Measurements from ENCODE around the gene PPT2.

PPT2 gene

GRCh38 chr6:32173051-32173727 lies 19.2 kb downstream of the PPT2 start:
- no peak for TF ChIP-seq CTCF (IDR thresholded peaks at IDR 0.05; ENCODE audit: insufficient read depth, low read length, missing control alignments)
- CTCF ChIA-PET, result interaction anchor here (2.0 to 2.1 kb wide), 2 partner anchors 11 to 125 kb away, joined by 4 to 7 read pairs; no protein-coding TSS in a partner anchor
- H3K4me3 ChIP-seq (ENCODE audit: low read depth, low read length), result no peak overlapping the region
- POLR2A ChIA-PET, result no interaction called here
- no peak for DNase-seq (ENCODE audit: low read depth, low spot score)

- peak overlapping the region; percentile 97 for H3K4me3 ChIP-seq (ENCODE audit: low read depth, low read length)
- no peak for TF ChIP-seq CTCF (IDR thresholded peaks at IDR 0.05; ENCODE audit: insufficient read depth, low read length, missing control alignments)
- DNase-seq (ENCODE audit: low read depth, low spot score), result no peak
- ChIA-PET POLR2A (no interaction called here), CTCF (no interaction called here)
These were observed 20.5 kb downstream of the PPT2 start for GRCh38 chr6:32174416-32174815.

DNA sequence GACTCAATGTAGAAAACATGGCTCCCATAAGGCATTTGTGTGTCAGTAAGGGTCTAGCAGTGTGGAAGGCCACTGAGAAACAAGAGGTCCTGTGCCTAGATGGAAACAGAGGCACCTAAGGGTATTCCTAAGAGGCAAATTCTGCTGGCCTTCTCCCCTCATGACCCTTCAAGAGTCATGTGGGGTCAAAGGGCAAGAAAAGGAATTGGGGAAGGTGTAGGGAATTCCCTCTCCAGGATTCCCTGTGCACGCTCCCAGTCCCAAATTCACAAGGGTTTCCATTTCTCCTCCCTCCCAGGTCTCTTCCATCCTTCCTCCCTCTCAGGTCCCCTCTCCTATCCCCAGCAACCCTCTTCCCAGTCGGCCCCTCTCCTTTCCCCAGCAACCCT lies 21.4 kb downstream of the PPT2 start:
- no peak for TF ChIP-seq CTCF (IDR thresholded peaks at IDR 0.05; ENCODE audit: insufficient read depth, low read length, missing control alignments)
- ChIA-PET POLR2A (no interaction called here), CTCF (no interaction called here)
- H3K4me3 ChIP-seq (ENCODE audit: low read depth, low read length), result peak overlapping the region; percentile 97
- no peak for DNase-seq (ENCODE audit: low read depth, low spot score)

- POLR2A ChIA-PET, result interaction anchor here (0.6 to 2.4 kb wide), 4 partner anchors 19 to 796 kb away, joined by 3 to 8 read pairs (median 6); partner anchors contain the start of gene FKBPL
- H3K4me3 ChIP-seq (ENCODE audit: low read depth, low read length), result peak within 1 kb of the TSS; percentile 97
- TF ChIP-seq CTCF (IDR thresholded peaks at IDR 0.05; ENCODE audit: insufficient read depth, low read length, missing control alignments), result no peak
- CTCF ChIA-PET, result interaction anchor here (1.0 to 2.1 kb wide), 3 partner anchors 14 to 57 kb away, joined by 5 to 7 read pairs (median 6); partner anchors contain the start of genes GPSM3 and PBX2
- peak; percentile 82 for DNase-seq (ENCODE audit: low read depth, low spot score)
These were observed 22.0 kb downstream of the PPT2 start, which contains the start of gene AGPAT1 for GRCh38 chr6:32175711-32176475. Gene AGPAT1 (minus strand): TSS chr6:32176084. CDS start chr6:32171496, 4,588 bp downstream.

GRCh38 chr6:32176476-32177182 lies 22.7 kb downstream of the PPT2 start:
- TF ChIP-seq CTCF (IDR thresholded peaks at IDR 0.05; ENCODE audit: insufficient read depth, low read length, missing control alignments), result no peak
- CTCF ChIA-PET, result interaction anchor here (1.0 to 2.1 kb wide), 4 partner anchors 13 to 59 kb away, joined by 4 to 7 read pairs (median 6); partner anchors contain the start of genes GPSM3 and PBX2

More at GRCh38 chr6:32176476-32177182, 22.7 kb downstream of the PPT2 start:
- no peak for DNase-seq (ENCODE audit: low read depth, low spot score)
- peak overlapping the region; percentile 97 for H3K4me3 ChIP-seq (ENCODE audit: low read depth, low read length)
- POLR2A ChIA-PET, result interaction anchor here (0.6 to 2.4 kb wide), 6 partner anchors 19 to 795 kb away, joined by 3 to 8 read pairs (median 6); partner anchors contain the start of genes ATF6B and FKBPL

Measured in AG04449 (cell line).